Lower lobe of right lung (tissue), 2 donors: ENCODE data around the gene PCOLCE2. TPM values are rescaled to one million over a fixed set of nuclear protein-coding genes. Genes with fewer than 3 reads are reported as not detected.

ENCODE experiments used
- ATAC-seq, 2 donors: fragments of 200-7000 bp; cut with Tn5 transposase; one replicate each; pipeline ENCODE4 v1.9.1; 2020 to 2022; ENCODE audit warnings: mild to moderate bottlenecking in 2 of 2, moderate library complexity in 2 of 2
- DNase-seq: peaks from one replicate; pipeline ENCODE4 v3.0.0-alpha.2; 2020
- H3K27ac ChIP-seq: fragments of 200-600 bp; one replicate; pipeline ENCODE4 v1.8.0; 2022
- H3K27me3 ChIP-seq: fragments of 200-600 bp; one replicate; pipeline ENCODE4 v1.8.0; 2022; ENCODE audit warnings: low read depth
- H3K36me3 ChIP-seq: fragments of 200-600 bp; one replicate; pipeline ENCODE4 v1.8.0; 2022; ENCODE audit warnings: mild to moderate bottlenecking
- H3K4me1 ChIP-seq: fragments of 200-600 bp; one replicate; pipeline ENCODE4 v1.8.0; 2022
- H3K4me3 ChIP-seq: fragments of 200-600 bp; one replicate; pipeline ENCODE4 v1.8.0; 2022; ENCODE audit warnings: mild to moderate bottlenecking
- H3K9me3 ChIP-seq: fragments of 200-600 bp; one replicate; pipeline ENCODE4 v1.8.0; 2022
- intact Hi-C: fragments of 100-400 bp; cut with DNase I; formaldehyde crosslinking; loops from one replicate; pipeline ENCODE4 v1.11.0; 2022
- total RNA-seq: library from RNA; stranded (reverse); fragmentation: NEBNext Ultra II Directional; extraction: Animal tissue kit (Norgen Biotek cat#: 25700); gene quantifications from one replicate; pipeline ENCODE4 v1.2.1, GENCODE V29; 2021
- TF ChIP-seq, protein P1 (sequence below): fragments of 200-600 bp; IDR thresholded peaks from one replicate; pipeline ENCODE4 v1.8.0; 2022; ENCODE audit warnings: antibody characterized with exemption, mild to moderate bottlenecking
- donor health status: DM: no; HTN: yes; CAD: no; lungs with severe emphysema.

Gene PCOLCE2
- total RNA-seq, 1 donor from 2014 or later: 41.0 TPM

- H3K9me3 ChIP-seq: no peaks in the 10 kb centered on the region
- no peaks in the 10 kb centered on the region for H3K27me3 ChIP-seq
- no peak overlapping the region for H3K27ac ChIP-seq
- TF ChIP-seq, protein P1, sequence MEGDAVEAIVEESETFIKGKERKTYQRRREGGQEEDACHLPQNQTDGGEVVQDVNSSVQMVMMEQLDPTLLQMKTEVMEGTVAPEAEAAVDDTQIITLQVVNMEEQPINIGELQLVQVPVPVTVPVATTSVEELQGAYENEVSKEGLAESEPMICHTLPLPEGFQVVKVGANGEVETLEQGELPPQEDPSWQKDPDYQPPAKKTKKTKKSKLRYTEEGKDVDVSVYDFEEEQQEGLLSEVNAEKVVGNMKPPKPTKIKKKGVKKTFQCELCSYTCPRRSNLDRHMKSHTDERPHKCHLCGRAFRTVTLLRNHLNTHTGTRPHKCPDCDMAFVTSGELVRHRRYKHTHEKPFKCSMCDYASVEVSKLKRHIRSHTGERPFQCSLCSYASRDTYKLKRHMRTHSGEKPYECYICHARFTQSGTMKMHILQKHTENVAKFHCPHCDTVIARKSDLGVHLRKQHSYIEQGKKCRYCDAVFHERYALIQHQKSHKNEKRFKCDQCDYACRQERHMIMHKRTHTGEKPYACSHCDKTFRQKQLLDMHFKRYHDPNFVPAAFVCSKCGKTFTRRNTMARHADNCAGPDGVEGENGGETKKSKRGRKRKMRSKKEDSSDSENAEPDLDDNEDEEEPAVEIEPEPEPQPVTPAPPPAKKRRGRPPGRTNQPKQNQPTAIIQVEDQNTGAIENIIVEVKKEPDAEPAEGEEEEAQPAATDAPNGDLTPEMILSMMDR: no peak
- intact Hi-C loops: no loop called here
- H3K4me1 ChIP-seq: no peaks in the 10 kb centered on the region
- no peak for DNase-seq
- ATAC-seq: no peak
- H3K36me3 ChIP-seq: no peaks in the 10 kb centered on the region
- no peak overlapping the region for H3K4me3 ChIP-seq
These were observed 24.7 kb downstream of the PCOLCE2 start for GRCh38 chr3:142863930-142864920.

- Histone ChIP-seq H3K4me1 (no peaks in the 10 kb centered on the region), H3K36me3 (no peaks in the 10 kb centered on the region), H3K9me3 (no peaks in the 10 kb centered on the region), H3K27ac (no peak overlapping the region), H3K27me3 (no peaks in the 10 kb centered on the region), H3K4me3 (no peak overlapping the region)
- intact Hi-C loops: no loop called here
- ATAC-seq: no peak
- DNase-seq: no peak
- TF ChIP-seq, protein P1: no peak
These were observed 25.7 kb downstream of the PCOLCE2 start for GRCh38 chr3:142863010-142863817.

GRCh38 chr3:142861926-142862325 lies 27.0 kb downstream of the PCOLCE2 start:
- intact Hi-C loops: no loop called here
- H3K9me3 ChIP-seq: no peaks in the 10 kb centered on the region
- no peak for DNase-seq

DNA sequence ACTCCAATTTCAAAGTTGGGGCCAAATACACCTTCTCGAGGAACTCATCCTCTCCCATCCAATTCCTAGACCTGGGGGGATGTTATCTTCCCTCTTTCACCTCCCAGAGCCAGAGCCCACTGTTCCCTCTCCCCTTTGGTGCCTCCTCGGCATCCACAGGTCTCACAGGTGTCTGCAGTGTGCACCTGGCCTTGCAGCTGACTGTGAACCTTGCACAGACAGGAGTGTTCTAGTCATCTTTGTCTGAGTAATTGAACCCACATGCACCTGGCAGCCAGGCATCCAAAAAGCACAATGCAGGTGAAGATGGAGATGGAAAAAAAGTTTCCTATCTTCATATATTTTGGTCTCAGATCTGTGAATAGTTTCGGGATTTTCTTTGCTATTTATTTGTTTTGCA lies 30.8 kb downstream of the PCOLCE2 start:
- no peak overlapping the region for H3K27ac ChIP-seq
- DNase-seq (no peak), ATAC-seq (no peak)
- H3K9me3 ChIP-seq: no peaks in the 10 kb centered on the region
- no peaks in the 10 kb centered on the region for H3K36me3 ChIP-seq
- H3K4me3 ChIP-seq: no peak overlapping the region
- TF ChIP-seq, protein P1: no peak
- no peaks in the 10 kb centered on the region for H3K27me3 ChIP-seq
- intact Hi-C loops: no loop called here
- no peaks in the 10 kb centered on the region for H3K4me1 ChIP-seq

More at GRCh38 chr3:142861926-142862325, 27.0 kb downstream of the PCOLCE2 start:
- TF ChIP-seq, protein P1: no peak
- no peak overlapping the region for H3K27ac ChIP-seq
- H3K4me1 ChIP-seq: no peaks in the 10 kb centered on the region
- no peaks in the 10 kb centered on the region for H3K36me3 ChIP-seq
- no peaks in the 10 kb centered on the region for H3K27me3 ChIP-seq
- H3K4me3 ChIP-seq: no peak overlapping the region
- ATAC-seq: no peak

- ATAC-seq (no peak), DNase-seq (no peak)
- TF ChIP-seq, protein P1: no peak
- Histone ChIP-seq H3K4me1 (no peaks in the 10 kb centered on the region), H3K36me3 (no peaks in the 10 kb centered on the region), H3K9me3 (no peaks in the 10 kb centered on the region), H3K27ac (no peak overlapping the region), H3K4me3 (no peak overlapping the region), H3K27me3 (no peaks in the 10 kb centered on the region)
- intact Hi-C loops: no loop called here
These were observed 31.8 kb downstream of the PCOLCE2 start for GRCh38 chr3:142857056-142857455.
